ENCODE results near the gene LBX1.

LBX1 gene

DNA sequence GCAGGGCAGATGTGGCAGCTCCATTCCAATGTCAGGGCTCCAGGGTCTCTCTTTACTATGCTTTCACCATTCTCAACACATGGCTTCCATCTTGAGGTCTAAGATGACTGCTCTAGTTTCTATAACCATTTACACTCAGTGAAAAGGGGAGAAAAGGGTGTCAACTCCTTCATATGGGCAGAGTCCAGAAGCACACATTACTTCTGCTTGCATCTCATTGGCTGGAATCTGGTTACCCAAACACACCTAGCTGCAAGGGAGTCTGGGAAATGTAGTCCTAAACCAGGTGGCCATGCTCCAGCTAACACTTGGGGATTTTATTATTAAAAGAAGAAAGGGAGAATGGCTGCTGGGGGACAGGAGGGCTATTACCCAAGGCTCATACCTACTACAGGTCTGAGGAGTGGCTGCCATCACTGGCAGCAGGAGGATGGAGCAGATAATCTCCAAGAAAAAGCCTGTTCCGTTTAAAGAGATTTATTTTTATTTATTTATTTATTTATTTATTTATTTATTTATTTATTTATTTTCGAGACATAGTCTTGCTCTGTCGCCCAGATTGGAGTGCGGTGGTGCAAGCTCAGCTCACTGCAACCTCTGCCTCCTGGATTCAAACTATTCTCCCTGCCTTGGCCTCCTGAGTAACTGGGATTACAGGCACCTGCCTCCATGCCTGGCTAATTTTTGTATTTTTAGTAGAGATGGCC is 29.1 kb upstream of the LBX1 start:
- no peak overlapping the region for H3K27ac Mint-ChIP-seq

DNA sequence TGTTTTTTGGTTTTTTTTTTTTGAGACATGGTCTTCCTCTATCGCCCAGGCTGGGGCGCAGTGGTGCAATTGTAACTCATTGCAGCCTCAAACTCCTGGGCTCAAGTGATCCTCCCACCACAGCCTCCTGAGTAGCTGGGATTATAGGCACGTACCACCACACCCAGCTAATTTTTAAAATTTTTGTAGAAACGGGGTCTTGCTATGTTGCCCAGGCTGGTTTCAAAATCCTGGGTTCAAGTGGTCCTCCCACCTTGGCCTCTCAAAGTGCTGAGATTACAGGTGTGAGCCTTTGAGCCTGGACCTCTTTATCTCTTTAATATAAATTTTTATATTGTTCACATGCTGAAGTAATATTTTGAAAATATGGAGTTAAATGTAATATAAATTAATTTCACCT is 28.2 kb upstream of the LBX1 start:
- Mint-ChIP-seq H3K27me3 (peaks cover 65% of the 10 kb centered on the region), H3K36me3 (ENCODE audit: low read depth) (no peaks in the 10 kb centered on the region), H3K4me1 (ENCODE audit: low read depth) (no peaks in the 10 kb centered on the region), H3K9me3 (no peaks in the 10 kb centered on the region), H3K4me3 (no peak overlapping the region), H3K27ac (no peak overlapping the region)
- intact Hi-C loops (cut with micrococcal nuclease): no loop called here

More for the DNA sequence above, 29.1 kb upstream of the LBX1 start:
- Mint-ChIP-seq H3K4me1 (ENCODE audit: low read depth) (no peaks in the 10 kb centered on the region), H3K36me3 (ENCODE audit: low read depth) (no peaks in the 10 kb centered on the region), H3K9me3 (no peaks in the 10 kb centered on the region), H3K4me3 (no peak overlapping the region), H3K27me3 (peaks cover 67% of the 10 kb centered on the region)
- intact Hi-C loops (cut with micrococcal nuclease): no loop called here

DNA sequence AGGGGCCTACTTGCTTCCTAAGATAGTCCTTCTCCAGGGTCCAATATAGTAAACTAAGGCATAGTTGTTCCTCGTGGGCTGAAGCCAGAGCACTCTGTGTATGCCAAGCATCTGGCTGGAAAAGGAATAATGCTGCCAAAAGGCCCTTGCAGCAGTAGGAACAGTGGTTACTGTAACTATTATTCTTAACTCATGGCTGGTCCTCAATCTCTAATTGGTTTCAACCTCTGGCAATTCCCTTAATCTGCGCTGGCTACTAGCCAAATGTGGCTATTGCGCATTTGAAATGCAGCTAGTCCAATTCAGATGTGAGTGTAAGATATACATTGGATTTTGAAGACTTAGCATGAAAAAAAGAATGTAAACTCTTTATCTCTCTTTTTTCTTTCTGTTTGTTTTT is 27.8 kb upstream of the LBX1 start:
- no peak overlapping the region for H3K27ac Mint-ChIP-seq
- peaks cover 62% of the 10 kb centered on the region for H3K27me3 Mint-ChIP-seq
- H3K4me1 Mint-ChIP-seq (ENCODE audit: low read depth): no peaks in the 10 kb centered on the region
- no peak overlapping the region for H3K4me3 Mint-ChIP-seq
- H3K9me3 Mint-ChIP-seq: no peaks in the 10 kb centered on the region
- no peaks in the 10 kb centered on the region for H3K36me3 Mint-ChIP-seq (ENCODE audit: low read depth)
- intact Hi-C loops (cut with micrococcal nuclease): no loop called here

DNA sequence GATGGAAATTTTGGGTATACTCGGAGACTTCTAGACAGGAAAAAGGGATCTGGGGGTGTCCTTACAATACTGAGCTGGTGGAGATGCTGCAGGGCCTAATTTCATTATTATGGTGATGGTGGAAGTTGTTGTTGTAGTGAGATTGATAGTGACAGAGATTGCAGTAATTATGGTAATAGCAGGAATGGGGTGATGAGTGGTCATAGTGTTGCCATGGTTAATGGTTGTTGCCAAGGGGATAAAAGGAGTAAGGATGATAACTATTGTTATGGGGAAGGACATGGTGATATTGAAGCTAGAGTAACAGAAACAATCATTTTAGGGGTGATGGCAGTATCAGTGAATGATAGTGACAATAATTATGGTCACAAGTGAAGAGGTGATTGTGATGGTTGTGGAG is 27.1 kb upstream of the LBX1 start:
- no peaks in the 10 kb centered on the region for H3K36me3 Mint-ChIP-seq (ENCODE audit: low read depth)
- no peak overlapping the region for H3K27ac Mint-ChIP-seq
- no peaks in the 10 kb centered on the region for H3K4me1 Mint-ChIP-seq (ENCODE audit: low read depth)
- H3K9me3 Mint-ChIP-seq: no peaks in the 10 kb centered on the region
- H3K27me3 Mint-ChIP-seq: peaks cover 63% of the 10 kb centered on the region
- no peak overlapping the region for H3K4me3 Mint-ChIP-seq
- intact Hi-C loops (cut with micrococcal nuclease): no loop called here

DNA sequence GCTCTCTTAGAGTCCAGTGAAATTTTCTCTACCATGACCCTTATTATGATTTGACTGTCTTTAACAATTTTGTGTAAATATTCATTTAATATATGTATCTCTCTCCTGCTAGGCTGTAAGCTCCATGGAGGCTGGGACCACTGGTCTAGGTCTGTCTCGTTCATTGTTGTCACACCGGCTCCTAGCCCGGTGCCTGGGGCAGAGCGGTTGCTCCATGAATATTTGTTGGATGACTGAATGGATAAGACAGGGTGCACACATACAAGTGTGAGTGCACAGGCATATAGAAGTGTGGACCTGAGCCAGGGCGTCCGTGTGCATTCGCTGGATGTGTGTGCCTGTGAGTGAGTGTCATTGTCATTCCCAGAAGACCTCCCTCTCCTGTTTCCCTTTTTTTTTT is 20.9 kb upstream of the LBX1 start:
- H3K27me3 Mint-ChIP-seq: peaks cover 69% of the 10 kb centered on the region
- intact Hi-C loops (cut with micrococcal nuclease): no loop called here
- H3K4me3 Mint-ChIP-seq: no peak overlapping the region
- no peaks in the 10 kb centered on the region for H3K36me3 Mint-ChIP-seq (ENCODE audit: low read depth)
- no peak overlapping the region for H3K27ac Mint-ChIP-seq
- no peaks in the 10 kb centered on the region for H3K4me1 Mint-ChIP-seq (ENCODE audit: low read depth)
- no peaks in the 10 kb centered on the region for H3K9me3 Mint-ChIP-seq

DNA sequence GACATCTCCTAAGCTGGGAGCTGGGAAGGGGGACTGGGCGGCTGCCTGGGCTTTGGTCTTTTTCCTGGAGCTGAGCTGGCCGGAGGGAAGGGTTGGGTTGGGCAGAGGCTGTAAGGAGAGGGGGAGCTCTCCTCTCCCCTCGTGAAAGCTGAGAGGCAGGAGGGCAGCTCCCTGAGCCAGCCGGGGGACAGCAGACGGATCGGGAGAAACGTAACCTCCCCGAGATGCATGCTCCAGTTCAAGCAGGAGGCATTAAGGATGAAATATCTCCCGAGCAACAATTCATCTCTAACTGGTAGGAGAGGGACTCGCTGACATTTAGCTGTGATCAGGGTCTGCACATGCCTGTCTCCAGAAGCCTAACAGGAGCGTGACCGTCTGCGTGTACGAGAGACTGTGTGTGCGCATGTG is 19.9 kb upstream of the LBX1 start:
- intact Hi-C loops (cut with micrococcal nuclease): no loop called here
- H3K27me3 Mint-ChIP-seq: peaks cover 68% of the 10 kb centered on the region
- H3K27ac Mint-ChIP-seq: no peak overlapping the region
- no peaks in the 10 kb centered on the region for H3K36me3 Mint-ChIP-seq (ENCODE audit: low read depth)
- no peaks in the 10 kb centered on the region for H3K9me3 Mint-ChIP-seq
- no peaks in the 10 kb centered on the region for H3K4me1 Mint-ChIP-seq (ENCODE audit: low read depth)
- H3K4me3 Mint-ChIP-seq: no peak overlapping the region

DNA sequence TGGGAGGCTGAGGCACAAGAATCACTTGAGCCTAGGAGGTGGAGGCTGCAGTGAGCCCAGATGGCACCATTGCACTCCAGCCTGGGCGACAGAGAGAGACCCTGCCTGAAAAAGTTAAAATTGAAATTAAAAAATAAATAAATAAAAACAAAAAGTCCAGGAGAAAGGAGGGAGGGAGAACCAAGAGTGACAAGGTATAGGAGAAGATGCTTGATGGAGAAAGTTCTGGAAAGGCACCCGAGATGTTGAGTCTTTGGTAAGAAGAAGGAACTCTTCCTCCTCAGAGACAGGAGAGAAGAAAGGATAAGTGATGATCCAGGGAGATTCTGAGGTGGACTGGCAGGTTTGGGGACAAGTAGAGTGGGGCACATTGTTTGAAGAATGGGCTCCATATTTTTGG is 17.4 kb upstream of the LBX1 start:
- Mint-ChIP-seq H3K9me3 (no peaks in the 10 kb centered on the region), H3K36me3 (ENCODE audit: low read depth) (no peaks in the 10 kb centered on the region), H3K4me3 (no peak overlapping the region), H3K4me1 (ENCODE audit: low read depth) (no peaks in the 10 kb centered on the region), H3K27me3 (peaks cover 65% of the 10 kb centered on the region), H3K27ac (no peak overlapping the region)
- intact Hi-C loops (cut with micrococcal nuclease): no loop called here

DNA sequence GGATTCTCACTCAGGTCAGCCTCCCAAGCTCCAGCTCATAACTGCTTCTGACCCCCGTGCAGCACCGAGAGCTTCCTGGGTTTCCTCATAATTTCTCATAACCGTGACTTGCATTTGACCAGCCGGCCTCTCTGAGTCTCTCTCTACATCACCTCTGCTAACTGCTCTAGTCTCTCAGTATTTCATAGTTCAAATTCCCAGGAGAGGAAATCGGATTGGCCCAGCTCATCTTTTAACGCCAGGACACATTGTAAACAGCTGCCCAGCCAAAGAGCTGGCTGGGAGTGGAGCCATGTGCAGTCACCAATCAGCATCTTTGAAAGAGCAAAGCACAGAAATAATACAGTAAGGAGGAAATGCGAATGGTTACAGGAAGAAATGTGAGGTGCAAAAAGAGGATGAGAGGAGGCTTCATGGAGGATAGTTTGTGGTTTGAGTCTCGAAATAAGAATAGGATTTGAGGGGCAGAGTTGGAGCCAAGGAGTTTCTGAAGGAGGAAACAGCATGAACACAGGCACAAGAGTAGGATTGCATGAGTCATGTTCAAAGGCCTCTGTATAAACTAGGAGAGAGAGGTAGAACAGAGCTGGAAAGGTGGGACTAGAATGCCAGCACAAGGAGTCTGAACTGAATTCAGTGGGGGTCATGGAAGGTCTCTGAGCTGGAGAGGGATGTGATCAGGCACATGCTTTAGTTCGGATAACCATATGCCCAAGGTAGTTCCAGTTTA is 15.2 kb upstream of the LBX1 start:
- Mint-ChIP-seq H3K4me3 (no peak overlapping the region), H3K27me3 (peaks cover 71% of the 10 kb centered on the region), H3K27ac (no peak overlapping the region), H3K9me3 (no peaks in the 10 kb centered on the region), H3K4me1 (ENCODE audit: low read depth) (no peaks in the 10 kb centered on the region), H3K36me3 (ENCODE audit: low read depth) (no peaks in the 10 kb centered on the region)
- intact Hi-C loops (cut with micrococcal nuclease): no loop called here

DNA sequence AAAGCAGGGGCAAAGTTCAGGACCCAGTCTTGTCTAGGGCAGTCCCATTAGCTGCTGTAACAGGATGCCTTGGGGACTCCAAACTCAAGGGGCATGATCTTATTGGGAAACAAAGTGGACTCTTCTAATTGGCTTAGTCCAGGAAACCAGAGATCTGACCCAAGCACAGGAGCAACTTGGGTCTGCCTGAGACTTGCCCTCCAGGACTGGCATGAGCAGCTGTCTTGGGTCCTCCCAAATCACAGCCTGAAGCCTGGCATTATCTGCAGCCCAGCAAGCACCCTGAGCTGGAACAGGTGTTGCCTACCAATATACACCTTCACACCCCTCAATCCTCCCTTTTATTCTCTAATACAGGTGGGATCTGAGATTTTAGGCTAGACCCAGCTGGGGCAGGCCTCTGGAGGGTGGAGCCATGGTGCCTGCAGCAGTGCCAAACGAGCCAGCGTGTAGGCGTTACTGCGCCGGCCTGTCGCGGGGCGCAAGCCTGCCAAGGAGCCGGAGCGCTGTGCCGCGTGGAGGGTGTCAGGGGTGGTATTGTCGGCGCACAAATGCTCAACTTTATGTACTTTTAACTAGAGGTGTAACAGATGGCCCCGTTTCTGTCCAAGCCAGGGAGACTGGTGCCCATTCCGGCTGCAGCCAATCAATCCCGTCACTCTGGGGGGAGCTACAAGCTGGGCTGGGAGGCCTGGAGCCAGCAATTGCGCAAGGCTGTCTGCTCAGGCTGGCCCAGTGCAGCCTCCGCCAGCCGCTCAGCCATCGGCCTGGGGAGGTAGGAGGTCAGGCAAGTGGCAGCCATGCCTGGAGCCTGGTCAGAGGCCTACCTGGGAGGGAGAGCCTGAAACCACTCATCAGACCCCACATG is 12.8 kb upstream of the LBX1 start:
- H3K4me3 Mint-ChIP-seq: no peak overlapping the region
- no peak overlapping the region for H3K27ac Mint-ChIP-seq
- intact Hi-C loops (cut with micrococcal nuclease): no loop called here
- no peaks in the 10 kb centered on the region for H3K36me3 Mint-ChIP-seq (ENCODE audit: low read depth)
- H3K9me3 Mint-ChIP-seq: no peaks in the 10 kb centered on the region
- H3K4me1 Mint-ChIP-seq (ENCODE audit: low read depth): peaks cover 6% of the 10 kb centered on the region
- peaks cover 83% of the 10 kb centered on the region for H3K27me3 Mint-ChIP-seq

DNA sequence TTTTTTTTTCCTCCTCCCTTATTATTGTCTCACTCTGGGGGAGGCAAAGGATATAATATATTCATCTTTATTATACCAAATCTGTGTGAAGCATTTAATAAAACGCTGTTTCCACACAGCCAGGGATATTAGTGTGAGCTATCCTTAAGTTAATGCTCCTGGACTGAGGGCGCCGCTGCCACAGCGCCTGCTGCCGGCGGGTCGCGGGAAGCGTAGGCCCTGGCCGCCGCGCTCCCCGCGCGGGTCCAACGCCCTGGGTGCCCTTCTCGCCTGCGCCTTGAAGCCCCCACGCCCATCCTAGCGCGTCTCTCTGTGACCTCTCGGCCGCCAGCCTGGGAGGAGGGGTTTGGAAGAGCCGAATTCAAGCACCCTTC is 9.5 kb upstream of the LBX1 start:
- peaks cover 90% of the 10 kb centered on the region for H3K27me3 Mint-ChIP-seq
- intact Hi-C loops (cut with micrococcal nuclease): no loop called here
- no peak overlapping the region for H3K27ac Mint-ChIP-seq
- no peak overlapping the region for H3K4me3 Mint-ChIP-seq
- H3K9me3 Mint-ChIP-seq: no peaks in the 10 kb centered on the region
- H3K4me1 Mint-ChIP-seq (ENCODE audit: low read depth): peaks cover 14% of the 10 kb centered on the region
- no peaks in the 10 kb centered on the region for H3K36me3 Mint-ChIP-seq (ENCODE audit: low read depth)

DNA sequence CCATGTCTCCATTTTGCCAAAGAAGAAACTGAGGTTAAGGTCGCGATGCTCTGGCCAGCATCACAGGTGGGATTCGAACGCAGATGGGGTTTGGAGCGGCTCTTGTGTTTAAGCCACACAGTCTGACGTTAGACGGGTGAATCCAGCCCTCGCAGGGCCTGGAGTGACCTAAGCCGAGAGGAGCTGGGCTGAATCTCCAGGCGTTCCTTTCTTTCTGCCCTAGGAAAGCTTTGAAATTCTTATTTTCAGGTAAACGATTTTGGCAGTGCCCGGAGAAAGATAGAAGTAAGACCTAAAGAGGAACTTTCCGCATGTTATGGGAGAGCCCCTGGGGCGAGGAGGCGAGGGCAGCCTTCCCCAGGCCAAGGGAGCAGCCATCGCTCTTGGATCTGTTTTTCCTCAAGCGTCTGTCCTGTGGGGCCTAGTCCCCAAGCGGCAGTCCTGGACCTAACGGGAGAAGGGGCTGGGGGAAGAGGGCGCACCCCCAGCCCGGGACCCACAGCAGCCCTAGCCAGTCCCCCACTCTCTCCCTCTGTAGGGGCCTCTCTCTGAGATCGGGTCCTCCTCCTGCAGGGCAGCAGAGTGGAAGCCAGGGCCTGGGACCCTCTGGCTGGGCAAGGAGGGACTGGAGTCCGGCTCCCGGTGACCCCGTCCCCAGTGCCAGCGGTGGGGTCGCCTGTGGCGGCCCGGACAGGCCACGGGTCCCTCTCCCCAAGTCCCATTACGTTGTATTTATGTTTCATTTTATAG is 8.9 kb upstream of the LBX1 start:
- Mint-ChIP-seq H3K27me3 (peaks cover 90% of the 10 kb centered on the region), H3K36me3 (ENCODE audit: low read depth) (no peaks in the 10 kb centered on the region), H3K9me3 (no peaks in the 10 kb centered on the region), H3K27ac (no peak overlapping the region), H3K4me1 (ENCODE audit: low read depth) (peaks cover 14% of the 10 kb centered on the region), H3K4me3 (no peak overlapping the region)
- intact Hi-C loops (cut with micrococcal nuclease): no loop called here

DNA sequence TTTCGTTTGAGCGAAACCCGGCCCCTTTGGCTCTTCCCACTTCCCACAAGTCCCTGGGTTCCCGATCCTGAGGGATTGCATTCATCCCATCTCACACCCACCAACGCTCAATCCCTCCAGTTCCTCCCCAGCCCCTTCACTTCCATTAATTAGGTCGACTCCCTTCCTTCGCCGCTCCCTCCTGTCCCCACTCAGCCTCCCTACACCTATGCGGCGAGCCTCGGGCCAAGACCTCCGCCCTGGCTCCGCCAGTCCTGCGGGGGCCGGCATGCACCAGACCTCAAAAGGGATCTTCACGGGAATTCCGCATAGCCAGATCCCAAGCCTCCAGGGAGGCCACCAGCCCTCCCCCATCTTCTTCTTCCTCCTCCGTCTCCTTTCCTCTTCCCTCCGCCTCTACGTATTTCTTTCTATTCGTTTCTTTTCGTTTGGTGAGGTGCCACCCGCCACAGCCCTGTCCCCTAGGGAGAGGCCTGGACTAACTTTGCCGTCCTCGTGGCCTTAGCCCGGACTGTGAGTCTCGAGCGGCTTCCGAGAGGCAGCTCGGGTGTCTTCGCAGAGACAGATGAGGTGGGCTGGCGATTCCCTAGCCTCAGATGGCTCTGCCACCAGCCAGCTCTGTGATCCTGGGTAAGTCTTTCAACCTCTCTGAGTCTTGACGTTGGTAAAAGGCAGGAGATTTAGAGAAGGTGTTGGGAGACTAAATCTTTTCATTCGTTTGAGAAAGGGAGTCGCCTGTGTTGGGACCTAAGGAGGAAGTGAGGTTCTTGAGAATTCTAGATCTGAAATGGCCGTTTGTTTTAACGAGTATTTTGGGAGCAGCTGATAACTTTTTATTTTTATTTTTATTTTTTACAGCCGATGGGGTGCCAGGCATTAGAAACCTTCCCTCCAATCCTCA is 8.1 kb upstream of the LBX1 start:
- Mint-ChIP-seq H3K27me3 (peaks cover 92% of the 10 kb centered on the region), H3K4me3 (peak overlapping the region; percentile 46), H3K4me1 (ENCODE audit: low read depth) (peaks cover 14% of the 10 kb centered on the region), H3K36me3 (ENCODE audit: low read depth) (no peaks in the 10 kb centered on the region), H3K9me3 (no peaks in the 10 kb centered on the region), H3K27ac (no peak overlapping the region)
- intact Hi-C loops (cut with micrococcal nuclease): no loop called here
